Measurements from ENCODE around the gene MAN2B1.
"Not testable (repeated sequence)": the region's sequence is repeated elsewhere in the genome, so short reads cannot be mapped to it uniquely, and the experiment has no call there.

Gene MAN2B1

DNA sequence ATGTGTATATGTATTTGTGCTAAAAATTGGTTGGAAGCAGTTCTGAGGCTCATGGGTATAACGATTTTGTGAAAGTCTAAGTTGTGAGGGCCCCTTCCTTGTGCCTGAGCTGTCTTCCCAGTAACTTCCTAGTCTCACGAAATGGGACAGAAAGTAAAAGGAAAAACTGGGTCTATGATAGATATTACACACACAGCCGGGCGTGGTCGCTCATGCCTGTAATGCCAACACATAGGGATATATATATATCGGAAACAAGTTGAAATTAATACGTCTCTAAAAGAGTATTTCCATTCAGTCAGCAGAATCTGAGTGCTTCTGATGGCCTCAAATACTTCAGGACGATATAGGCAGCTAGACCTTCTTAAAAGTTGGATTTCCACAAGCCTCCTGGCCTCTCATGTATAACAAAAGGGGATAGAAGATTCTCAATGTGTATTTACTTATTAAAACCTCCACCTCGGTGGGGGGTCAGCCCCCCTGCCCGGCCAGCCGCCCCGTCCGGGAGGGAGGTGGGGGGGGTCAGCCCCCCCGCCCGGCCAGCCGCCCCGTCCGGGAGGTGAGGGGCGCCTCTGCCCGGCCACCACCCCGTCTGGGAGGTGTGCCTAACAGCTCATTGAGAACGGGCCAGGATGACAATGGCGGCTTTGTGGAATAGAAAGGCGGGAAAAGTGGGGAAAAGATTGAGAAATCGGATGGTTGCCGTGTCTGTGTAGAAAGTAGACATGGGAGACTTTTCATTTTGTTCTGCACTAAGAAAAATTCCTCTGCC is 45.1 kb downstream of the MAN2B1 start:
- not testable (repeated sequence) for DNase-seq (ENCODE audit: low read depth in 2 of 2)

DNA sequence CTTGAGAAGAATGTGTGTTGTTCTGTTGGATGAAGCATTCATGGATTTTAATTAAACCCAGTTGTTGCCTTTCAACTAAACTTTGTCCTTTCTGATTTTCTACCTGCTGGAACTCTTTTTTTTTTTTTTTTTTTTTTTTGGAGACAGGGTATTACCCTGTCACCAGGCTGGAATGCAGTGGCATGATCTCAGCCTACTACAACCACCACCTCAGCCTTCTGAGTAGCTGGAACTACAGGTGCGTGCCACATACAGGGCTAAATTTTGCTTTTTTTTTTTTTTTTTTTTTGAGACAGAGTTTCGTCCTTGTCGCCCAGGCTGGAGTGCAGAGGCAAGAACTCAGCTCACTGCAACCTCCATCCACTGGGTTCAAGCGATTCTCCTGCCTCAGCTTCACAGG is 48.9 kb downstream of the MAN2B1 start:
- no peak for DNase-seq (ENCODE audit: low read depth in 2 of 2)

DNA sequence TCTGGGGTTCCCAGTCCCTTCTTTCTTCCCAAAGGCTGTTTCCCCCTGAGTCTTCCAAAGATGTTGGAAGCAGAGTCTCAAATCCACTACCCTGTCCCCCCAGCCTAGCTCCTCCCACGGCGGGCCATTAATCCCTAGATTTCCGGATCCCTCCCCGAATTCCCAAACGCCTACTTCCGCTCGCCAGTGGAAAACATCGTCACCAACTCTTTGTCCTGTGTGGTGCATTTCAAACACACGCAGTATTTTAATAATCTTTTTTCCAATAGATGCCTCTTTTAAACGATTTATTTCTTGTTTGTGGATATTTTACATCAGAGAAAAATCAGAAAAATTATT is 55.2 kb downstream of the MAN2B1 start:
- DNase-seq (ENCODE audit: low read depth in 2 of 2), result no peak

DNA sequence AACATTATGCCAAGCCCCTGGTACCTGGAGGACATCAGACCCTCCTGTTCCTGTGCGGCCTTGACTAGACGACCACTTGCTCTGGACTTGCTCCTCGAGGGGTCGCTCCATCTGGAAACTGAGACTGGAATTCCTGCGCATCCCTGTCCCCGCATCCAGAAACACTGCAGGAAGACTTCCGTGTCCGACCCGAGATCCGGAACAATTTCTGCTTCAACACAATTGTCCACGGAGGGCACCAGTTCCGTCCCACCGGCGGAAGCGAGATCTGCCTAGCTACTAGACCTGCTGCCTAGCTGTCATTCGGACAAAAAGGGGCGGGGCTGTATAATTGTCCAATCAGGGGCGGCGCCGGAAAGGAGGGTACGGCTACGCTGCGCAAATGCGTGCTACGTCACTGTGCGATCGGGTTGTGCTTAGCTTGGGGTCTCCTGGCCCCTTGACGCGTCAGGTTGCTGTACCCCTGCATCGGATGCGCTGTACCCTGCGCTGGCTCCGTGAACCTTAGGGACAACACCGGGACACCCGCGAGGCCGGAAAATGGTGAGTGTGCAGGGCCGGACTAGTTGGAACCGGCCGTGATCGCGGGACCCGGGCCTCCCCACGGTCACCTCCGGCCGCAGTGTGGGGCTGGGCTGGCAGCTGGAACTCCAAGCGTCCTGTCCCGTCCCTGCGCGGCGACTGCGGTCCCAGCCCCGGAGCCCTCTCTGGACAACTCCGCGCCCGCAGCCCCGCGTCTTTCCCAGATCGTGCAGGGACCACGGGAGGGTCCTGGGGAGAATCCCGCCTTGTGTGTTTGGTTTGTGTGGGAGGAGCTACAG is 55.8 kb downstream of the MAN2B1 start, which contains the start of the genes ZNF490 and ZNF791:
Gene ZNF490 (minus strand): TSS at position 274 of the 821 bp plus-strand sequence. CDS start 133 bp downstream, at position 141.
Gene ZNF791 (plus strand): TSS at position 381 of the 821 bp plus-strand sequence. CDS start 160 bp downstream, at position 541.
- DNase-seq (ENCODE audit: low read depth in 2 of 2), result peak; percentile 92 to 96

DNA sequence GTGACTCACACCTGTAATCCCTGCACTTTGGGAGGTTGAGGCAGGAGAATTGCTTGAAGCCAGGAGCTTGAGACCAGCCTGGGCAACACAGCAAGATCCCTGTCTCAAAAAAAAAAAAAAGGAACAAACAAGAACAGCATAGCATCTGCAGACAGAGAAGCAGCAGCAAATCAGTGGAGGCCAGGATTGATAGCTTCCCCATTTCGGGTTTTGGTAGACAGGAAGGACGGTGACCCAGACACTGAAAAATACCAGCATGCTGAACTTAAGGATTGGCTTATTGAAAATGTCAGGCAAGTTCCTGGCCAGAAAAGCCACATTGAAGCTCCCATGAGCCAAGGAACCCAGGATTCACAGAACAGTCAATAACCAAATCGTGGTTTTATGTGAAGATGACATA is 58.9 kb downstream of the MAN2B1 start:
- no peak for DNase-seq (ENCODE audit: low read depth in 2 of 2)

DNA sequence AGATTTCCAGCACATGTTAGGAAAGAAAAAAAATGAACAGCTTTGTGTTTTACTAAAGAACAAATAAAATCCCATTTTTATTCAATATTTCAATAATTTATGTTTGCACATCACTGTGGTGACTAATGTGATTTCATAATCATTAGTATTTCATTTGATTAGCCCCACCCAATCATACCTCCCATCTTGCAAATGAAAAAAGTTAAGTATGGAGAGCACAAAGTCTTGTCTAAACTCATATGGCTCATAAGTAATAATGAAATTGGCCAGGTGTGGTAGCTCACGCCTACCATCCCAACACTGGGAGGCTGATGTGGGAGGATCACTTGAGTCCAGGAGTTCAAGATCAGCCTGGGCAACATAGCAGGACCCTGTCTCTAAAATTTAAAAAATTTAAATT is 59.7 kb downstream of the MAN2B1 start:
- no peak for DNase-seq (ENCODE audit: low read depth in 2 of 2)

GRCh38 chr19:12603714-12604113 is 62.8 kb downstream of the MAN2B1 start:
- DNase-seq (ENCODE audit: low read depth in 2 of 2), result no peak

DNA sequence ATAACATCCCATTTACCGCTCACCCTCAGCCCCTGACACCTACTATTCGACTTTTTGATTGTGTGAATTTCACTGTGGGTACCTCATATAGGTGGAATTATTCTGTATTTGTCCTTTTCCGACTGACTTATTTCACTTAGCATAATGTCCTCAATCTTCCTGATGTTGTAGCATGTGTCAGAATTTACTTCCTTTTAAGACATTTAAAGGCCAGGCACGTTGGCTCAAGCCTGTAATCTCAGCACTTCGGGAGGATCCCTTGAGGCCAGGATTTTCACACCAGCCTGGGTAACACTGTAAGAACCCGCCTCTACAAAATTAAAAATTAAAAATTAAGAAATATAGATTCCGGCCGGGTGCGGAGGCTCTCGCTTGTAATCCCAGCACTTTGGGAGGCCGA is 68.9 kb downstream of the MAN2B1 start:
- DNase-seq (ENCODE audit: low read depth in 2 of 2), result no peak

DNA sequence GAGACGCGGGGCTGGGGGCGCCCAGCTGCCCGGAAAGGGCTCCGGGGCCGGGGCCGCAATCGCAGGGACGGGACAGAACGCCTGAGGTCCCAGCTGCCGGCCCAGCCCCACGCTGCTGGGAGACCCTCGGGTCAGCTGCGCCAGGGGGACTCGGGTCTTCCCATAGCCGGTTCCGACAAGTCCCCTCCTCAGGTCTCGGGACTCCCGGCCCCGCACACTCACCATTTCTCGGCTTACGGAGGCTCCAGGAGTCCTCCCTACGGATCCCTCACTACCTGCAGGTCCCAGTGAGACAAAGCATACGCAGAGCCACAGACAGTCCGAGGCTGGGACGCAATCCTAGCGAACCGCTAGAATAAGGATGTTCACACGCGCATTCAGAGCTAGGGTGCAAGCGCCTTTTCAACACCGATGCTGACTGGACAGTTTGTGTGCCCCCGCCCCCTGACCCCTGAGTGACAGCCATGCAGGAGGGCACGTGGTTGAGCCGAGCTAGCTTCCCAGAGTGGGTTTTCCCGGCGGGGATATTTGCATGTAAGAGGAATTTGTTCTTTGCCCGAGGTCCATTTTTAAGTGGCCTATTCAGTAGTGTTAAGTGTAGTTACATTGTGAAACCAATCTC is 69.5 kb downstream of the MAN2B1 start:
- DNase-seq (ENCODE audit: low read depth in 2 of 2), result no peak

All from stimulated activated CD8-positive, alpha-beta memory T cell treated with anti-CD3 and anti-CD28 coated beads, Interleukin-2, amount 100 ng/mL, for 48 hours (primary cell).